ENCODE measurements around the gene CREG2.
A peak's percentile ranks its signal among the peaks of the same experiment; 100 is the strongest.

The CREG2 gene

GRCh38 chr2:101305035-101305434, 82.3 kb downstream of the CREG2 start:
- H3K27me3 ChIP-seq, result no peaks in the 10 kb centered on the region
- no peak for TF ChIP-seq CTCF (IDR thresholded peaks at IDR 0.05)
- no peak overlapping the region for H3K27ac ChIP-seq
- H3K36me3 ChIP-seq, result peaks cover 0 to 6% (median 0%) of the 10 kb centered on the region in 3 donors
- no peaks in the 10 kb centered on the region for H3K9me3 ChIP-seq
- peak overlapping the region in 1 of 2 donors; percentile 85 for H3K4me3 ChIP-seq
- no peak for DNase-seq
- intact Hi-C loops (cut with DNase I; ENCODE audit: low total_unique reads), result no loop called here
- H3K4me1 ChIP-seq, result peaks cover 0 to 67% (median 29%) of the 10 kb centered on the region in 4 donors

DNA sequence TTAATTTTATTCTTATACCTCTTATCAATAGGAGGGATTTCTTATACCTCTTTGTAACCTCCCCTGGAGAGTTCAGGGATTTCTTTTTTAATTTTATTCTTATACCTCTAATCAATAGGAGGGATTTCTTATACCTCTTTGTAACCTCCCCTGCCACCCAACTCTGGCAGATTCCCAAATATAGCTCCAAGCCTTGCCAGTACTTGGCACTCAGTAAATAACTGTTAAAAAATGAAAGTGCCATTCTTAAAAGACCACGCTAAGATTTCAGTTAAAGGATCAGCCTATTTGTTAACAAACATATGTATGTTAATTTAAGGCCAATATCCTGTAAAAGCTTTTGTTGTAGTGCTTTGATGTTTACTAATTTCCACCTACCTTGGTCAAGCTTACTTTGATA, 83.6 kb downstream of the CREG2 start:
- DNase-seq, result no peak
- peaks cover 0 to 6% (median 0%) of the 10 kb centered on the region in 3 donors for H3K36me3 ChIP-seq
- TF ChIP-seq CTCF (IDR thresholded peaks at IDR 0.05), result no peak
- no peak overlapping the region for H3K4me3 ChIP-seq
- H3K27me3 ChIP-seq, result no peaks in the 10 kb centered on the region
- no peak overlapping the region for H3K27ac ChIP-seq
- H3K4me1 ChIP-seq, result peaks cover 0 to 76% (median 29%) of the 10 kb centered on the region in 4 donors
- intact Hi-C loops (cut with DNase I; ENCODE audit: low total_unique reads), result no loop called here
- H3K9me3 ChIP-seq, result no peaks in the 10 kb centered on the region

DNA sequence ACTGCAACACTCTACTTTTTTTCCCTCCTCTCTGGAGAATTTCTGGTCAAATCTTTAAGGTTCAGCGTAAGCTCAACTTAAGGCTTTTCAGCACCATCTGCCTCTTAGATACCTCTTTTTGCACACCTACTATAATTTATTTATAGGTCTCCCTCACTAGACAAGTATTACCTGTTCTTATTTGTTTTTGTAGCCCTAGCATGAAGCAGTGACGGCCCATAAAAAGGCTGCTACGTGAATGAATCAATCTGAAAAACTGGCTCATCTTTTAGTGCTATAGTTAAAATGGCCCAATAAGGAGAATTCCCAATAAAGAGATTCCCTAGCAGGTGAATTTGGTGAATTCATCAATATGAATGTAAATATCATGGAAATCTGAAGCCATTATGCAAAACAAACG, 85.3 kb downstream of the CREG2 start:
- peaks cover 0 to 6% (median 0%) of the 10 kb centered on the region in 3 donors for H3K36me3 ChIP-seq
- H3K9me3 ChIP-seq, result no peaks in the 10 kb centered on the region
- no peak overlapping the region for H3K4me3 ChIP-seq
- peaks cover 0 to 87% (median 31%) of the 10 kb centered on the region in 4 donors for H3K4me1 ChIP-seq
- TF ChIP-seq CTCF (IDR thresholded peaks at IDR 0.05), result no peak
- intact Hi-C loops (cut with DNase I; ENCODE audit: low total_unique reads), result no loop called here
- DNase-seq, result no peak
- H3K27ac ChIP-seq, result no peak overlapping the region
- H3K27me3 ChIP-seq, result no peaks in the 10 kb centered on the region

DNA sequence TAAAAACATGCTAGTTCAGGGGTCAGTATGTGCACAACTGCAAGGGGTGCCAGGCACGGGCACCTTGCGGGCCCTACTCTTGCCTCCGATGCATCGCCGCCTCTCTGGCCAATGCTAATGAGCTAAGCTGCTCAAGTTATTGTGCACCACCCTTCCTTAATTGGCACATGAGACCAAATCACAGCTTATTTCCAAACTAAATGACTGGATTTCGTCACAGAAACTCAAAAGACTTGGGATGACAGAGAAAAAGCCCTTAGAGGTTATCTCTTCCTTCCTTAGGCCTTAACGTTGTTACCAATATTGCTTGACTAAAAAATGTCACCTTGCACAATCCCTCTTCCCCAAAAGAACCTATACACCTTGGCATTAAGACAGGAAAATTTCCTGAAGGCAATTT, 86.5 kb downstream of the CREG2 start:
- H3K27me3 ChIP-seq, result no peaks in the 10 kb centered on the region
- H3K4me3 ChIP-seq, result no peak overlapping the region
- no peak for DNase-seq
- TF ChIP-seq CTCF (IDR thresholded peaks at IDR 0.05), result no peak
- peaks cover 0 to 6% (median 0%) of the 10 kb centered on the region in 3 donors for H3K36me3 ChIP-seq
- intact Hi-C loops (cut with DNase I; ENCODE audit: low total_unique reads), result no loop called here
- no peaks in the 10 kb centered on the region for H3K9me3 ChIP-seq
- no peak overlapping the region for H3K27ac ChIP-seq
- peaks cover 2 to 88% (median 30%) of the 10 kb centered on the region in 4 donors for H3K4me1 ChIP-seq

DNA sequence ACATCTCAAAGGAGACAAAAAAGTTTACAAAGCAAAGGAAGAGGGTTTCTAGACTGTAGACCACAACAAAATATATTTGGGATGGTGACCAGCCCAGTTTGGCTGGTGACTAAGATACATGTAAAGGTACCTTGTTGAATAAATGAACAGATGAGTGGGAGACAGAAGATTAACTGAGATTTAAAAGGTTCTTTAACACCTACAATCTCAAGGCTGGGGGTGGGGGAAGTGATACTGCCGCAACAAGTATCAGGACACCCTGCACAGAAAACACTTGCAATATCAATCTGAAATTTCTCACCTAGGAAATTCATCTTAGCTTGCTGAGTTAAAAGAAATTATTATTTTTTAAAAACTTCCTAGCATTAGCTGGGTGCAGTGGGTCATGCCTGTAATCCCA, 87.1 kb downstream of the CREG2 start:
- Histone ChIP-seq H3K9me3 (no peaks in the 10 kb centered on the region), H3K4me1 (peaks cover 3 to 88% (median 26%) of the 10 kb centered on the region in 4 donors), H3K36me3 (peaks cover 0 to 6% (median 0%) of the 10 kb centered on the region in 3 donors), H3K27ac (no peak overlapping the region), H3K4me3 (no peak overlapping the region), H3K27me3 (no peaks in the 10 kb centered on the region)
- no peak for TF ChIP-seq CTCF (IDR thresholded peaks at IDR 0.05)
- intact Hi-C loops (cut with DNase I; ENCODE audit: low total_unique reads), result no loop called here
- DNase-seq, result no peak

DNA sequence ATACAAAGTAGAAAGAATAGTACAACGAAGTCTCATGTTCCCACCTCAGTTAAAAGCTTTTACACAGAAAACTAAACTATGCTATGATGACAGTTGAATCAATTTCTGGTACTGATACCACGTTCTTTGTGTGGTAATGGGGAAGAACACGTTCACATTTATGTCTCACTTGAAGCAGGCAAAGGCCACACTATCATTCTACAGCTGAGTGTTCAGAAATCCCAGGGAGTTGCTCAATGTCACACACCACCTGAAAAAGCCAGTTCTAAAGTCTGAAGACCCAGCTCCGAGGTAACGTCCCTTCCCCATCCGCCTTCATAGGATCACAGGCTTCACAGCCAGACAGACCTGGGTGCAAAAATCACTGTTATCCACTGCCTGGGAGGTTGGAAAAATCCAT, 87.7 kb downstream of the CREG2 start:
- DNase-seq, result no peak
- Histone ChIP-seq H3K27me3 (no peaks in the 10 kb centered on the region), H3K4me1 (peaks cover 3 to 83% (median 25%) of the 10 kb centered on the region in 4 donors), H3K9me3 (no peaks in the 10 kb centered on the region), H3K36me3 (peaks cover 0 to 6% (median 1%) of the 10 kb centered on the region in 3 donors), H3K27ac (no peak overlapping the region), H3K4me3 (no peak overlapping the region)
- intact Hi-C loops (cut with DNase I; ENCODE audit: low total_unique reads), result no loop called here
- no peak for TF ChIP-seq CTCF (IDR thresholded peaks at IDR 0.05)
